Mesothelial cell of epicardium (in vitro differentiated cells): ENCODE results near the gene PREX1. TPM values are rescaled to one million over a fixed set of nuclear protein-coding genes. Genes with fewer than 3 reads are reported as not detected.

Source experiments
- DNase-seq, 2 experiments: peaks; one replicate each; pipeline ENCODE4 v3.0.0; 2021; ENCODE audit warnings: low spot score in 2 of 2; ENCODE audit not compliant: unreplicated experiment in 2 of 2
- H3K27ac Mint-ChIP-seq: 2 replicates; pipeline ENCODE4 v1.8.0; 2021; ENCODE audit warnings: mixed read lengths
- H3K27me3 Mint-ChIP-seq: 2 replicates; pipeline ENCODE4 v1.8.0; 2021; ENCODE audit warnings: low read depth, mixed read lengths
- H3K36me3 Mint-ChIP-seq: 2 replicates; pipeline ENCODE4 v1.8.0; 2021; ENCODE audit warnings: mixed read lengths
- H3K4me1 Mint-ChIP-seq: 2 replicates; pipeline ENCODE4 v1.8.0; 2021; ENCODE audit warnings: mixed read lengths
- H3K4me3 Mint-ChIP-seq: 2 replicates; pipeline ENCODE4 v1.8.0; 2021; ENCODE audit warnings: mild to moderate bottlenecking, moderate library complexity, mixed read lengths
- H3K9me3 Mint-ChIP-seq: 2 replicates; pipeline ENCODE4 v1.8.0; 2021; ENCODE audit warnings: mixed read lengths
- CTCF ChIP-seq: fragments of 200-600 bp; sonication (generic); IDR thresholded peaks from one replicate; pipeline ENCODE4 v1.5.0; 2021; ENCODE audit warnings: antibody characterized with exemption; ENCODE audit not compliant: unreplicated experiment
- total RNA-seq: library from RNA; stranded (reverse); gene quantifications from 3 replicates; pipeline ENCODE4 v1.2.1, GENCODE V29; 2021

Gene PREX1
- total RNA-seq, 1 donor from 2014 or later = 8.3 TPM

GRCh38 chr20:48787861-48788375 is 39.9 kb downstream of the PREX1 start:
- DNase-seq = no peak
- Mint-ChIP-seq H3K36me3 (no peaks in the 10 kb centered on the region), H3K4me1 (peaks cover 8% of the 10 kb centered on the region), H3K4me3 (no peak overlapping the region), H3K27ac (no peak overlapping the region), H3K27me3 (peaks cover 9% of the 10 kb centered on the region), H3K9me3 (no peaks in the 10 kb centered on the region)
- TF ChIP-seq CTCF = no peak

- Mint-ChIP-seq H3K9me3 (no peaks in the 10 kb centered on the region), H3K27ac (peak overlapping the region; percentile 44), H3K4me1 (peaks cover 8% of the 10 kb centered on the region), H3K4me3 (no peak overlapping the region), H3K36me3 (no peaks in the 10 kb centered on the region), H3K27me3 (peaks cover 9% of the 10 kb centered on the region)
- DNase-seq = no peak
- TF ChIP-seq CTCF = no peak
Observed at GRCh38 chr20:48786951-48787705, 40.7 kb downstream of the PREX1 start.

- Mint-ChIP-seq H3K9me3 (peaks cover 2% of the 10 kb centered on the region), H3K27ac (no peak overlapping the region), H3K4me1 (peaks cover 8% of the 10 kb centered on the region), H3K4me3 (no peak overlapping the region), H3K36me3 (no peaks in the 10 kb centered on the region), H3K27me3 (peaks cover 9% of the 10 kb centered on the region)
- no peak for DNase-seq
- TF ChIP-seq CTCF = no peak
Observed at GRCh38 chr20:48785801-48786200, 42.0 kb downstream of the PREX1 start.

- Mint-ChIP-seq H3K9me3 (peaks cover 3% of the 10 kb centered on the region), H3K27me3 (peaks cover 9% of the 10 kb centered on the region), H3K4me3 (no peak overlapping the region), H3K4me1 (peaks cover 8% of the 10 kb centered on the region), H3K27ac (no peak overlapping the region), H3K36me3 (no peaks in the 10 kb centered on the region)
- DNase-seq = no peak
- no peak for TF ChIP-seq CTCF
Observed at GRCh38 chr20:48785256-48785655, 42.5 kb downstream of the PREX1 start.

- H3K9me3 Mint-ChIP-seq = peaks cover 11% of the 10 kb centered on the region
- no peak overlapping the region for H3K4me3 Mint-ChIP-seq
- DNase-seq = no peak
- H3K27ac Mint-ChIP-seq = no peak overlapping the region
- H3K4me1 Mint-ChIP-seq = peaks cover 8% of the 10 kb centered on the region
- H3K27me3 Mint-ChIP-seq = peaks cover 7% of the 10 kb centered on the region
- no peak for TF ChIP-seq CTCF
- no peaks in the 10 kb centered on the region for H3K36me3 Mint-ChIP-seq
Observed at GRCh38 chr20:48784273-48784641, 43.5 kb downstream of the PREX1 start.
